Measurements from ENCODE around the gene TSHZ1. TPM values are rescaled to one million over a fixed set of nuclear protein-coding genes. Genes with fewer than 3 reads are reported as not detected.

Gene TSHZ1
- total RNA-seq, 2 donors from 2014 or later: 14.5 to 19.4 TPM

DNA sequence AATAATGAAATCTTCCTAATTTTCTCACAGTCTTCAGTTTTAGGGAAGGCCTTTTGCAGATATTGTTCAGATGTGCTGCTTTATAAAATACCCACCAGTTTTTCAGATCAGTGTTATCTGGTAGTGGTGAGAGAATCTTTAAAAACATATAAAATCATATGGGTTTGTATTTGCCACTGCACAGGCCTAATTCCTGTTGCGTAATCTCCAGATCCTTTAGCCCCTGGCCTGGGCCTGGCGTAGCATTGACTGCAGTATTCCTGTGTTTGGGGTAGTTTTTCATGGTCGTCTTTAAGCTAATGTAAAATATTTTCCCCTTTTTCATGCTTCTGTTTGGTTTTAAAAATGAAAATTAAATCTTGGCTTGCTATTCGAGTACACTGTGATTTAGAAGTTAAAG is 43.2 kb downstream of the TSHZ1 start:
- no peak for DNase-seq (ENCODE audit: low spot score)
- TF ChIP-seq, protein P1, sequence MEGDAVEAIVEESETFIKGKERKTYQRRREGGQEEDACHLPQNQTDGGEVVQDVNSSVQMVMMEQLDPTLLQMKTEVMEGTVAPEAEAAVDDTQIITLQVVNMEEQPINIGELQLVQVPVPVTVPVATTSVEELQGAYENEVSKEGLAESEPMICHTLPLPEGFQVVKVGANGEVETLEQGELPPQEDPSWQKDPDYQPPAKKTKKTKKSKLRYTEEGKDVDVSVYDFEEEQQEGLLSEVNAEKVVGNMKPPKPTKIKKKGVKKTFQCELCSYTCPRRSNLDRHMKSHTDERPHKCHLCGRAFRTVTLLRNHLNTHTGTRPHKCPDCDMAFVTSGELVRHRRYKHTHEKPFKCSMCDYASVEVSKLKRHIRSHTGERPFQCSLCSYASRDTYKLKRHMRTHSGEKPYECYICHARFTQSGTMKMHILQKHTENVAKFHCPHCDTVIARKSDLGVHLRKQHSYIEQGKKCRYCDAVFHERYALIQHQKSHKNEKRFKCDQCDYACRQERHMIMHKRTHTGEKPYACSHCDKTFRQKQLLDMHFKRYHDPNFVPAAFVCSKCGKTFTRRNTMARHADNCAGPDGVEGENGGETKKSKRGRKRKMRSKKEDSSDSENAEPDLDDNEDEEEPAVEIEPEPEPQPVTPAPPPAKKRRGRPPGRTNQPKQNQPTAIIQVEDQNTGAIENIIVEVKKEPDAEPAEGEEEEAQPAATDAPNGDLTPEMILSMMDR (IDR thresholded peaks at IDR 0.05): no peak
- H3K4me1 ChIP-seq: peaks cover 0 to 67% of the 10 kb centered on the region in 2 donors
- no peaks in the 10 kb centered on the region for H3K9me3 ChIP-seq
- H3K36me3 ChIP-seq: no peaks in the 10 kb centered on the region
- H3K4me3 ChIP-seq: no peak overlapping the region
- no peaks in the 10 kb centered on the region for H3K27me3 ChIP-seq
- peak overlapping the region; percentile 22 to 32 for H3K27ac ChIP-seq

DNA sequence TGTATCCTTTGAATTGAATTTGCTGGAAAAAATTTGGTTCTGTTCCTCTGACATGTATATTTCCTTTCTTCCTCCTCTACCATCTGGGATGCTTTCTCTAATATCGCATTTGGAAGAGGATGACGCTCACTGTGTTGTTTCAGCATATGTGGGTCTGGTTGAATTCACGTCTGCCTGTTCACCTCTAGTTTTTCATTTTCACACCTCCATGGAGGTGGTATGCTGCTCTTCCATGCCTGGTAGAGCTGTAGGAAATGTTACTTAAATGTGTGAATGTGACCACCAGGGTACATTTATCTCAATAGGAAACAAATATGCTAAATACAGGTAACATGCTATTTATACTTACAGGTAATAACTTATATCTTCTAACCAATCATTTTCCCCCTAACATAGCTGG is 44.5 kb downstream of the TSHZ1 start:
- Histone ChIP-seq H3K9me3 (no peaks in the 10 kb centered on the region), H3K27ac (no peak overlapping the region), H3K4me1 (peaks cover 0 to 60% of the 10 kb centered on the region in 2 donors), H3K4me3 (no peak overlapping the region), H3K36me3 (no peaks in the 10 kb centered on the region), H3K27me3 (no peaks in the 10 kb centered on the region)
- DNase-seq (ENCODE audit: low spot score): no peak
- TF ChIP-seq, protein P1 (IDR thresholded peaks at IDR 0.05): no peak

DNA sequence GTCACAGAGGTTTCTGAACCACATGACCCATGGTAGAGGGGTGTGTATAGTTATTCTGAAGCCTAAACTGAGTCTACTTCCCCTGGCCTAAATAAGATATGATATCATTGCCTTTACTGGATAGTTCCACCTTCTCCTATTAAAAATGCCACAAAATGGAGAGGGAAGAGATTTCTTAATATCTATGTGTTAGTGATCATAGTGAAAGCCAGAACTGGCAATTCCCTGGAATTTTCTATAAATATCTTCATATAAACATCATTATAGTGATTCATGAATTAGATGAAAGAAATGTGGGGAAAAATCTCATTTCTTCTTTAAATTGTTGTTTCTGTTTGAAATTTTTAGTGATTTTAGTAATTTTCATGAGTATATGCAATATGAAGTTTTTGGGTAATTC is 45.8 kb downstream of the TSHZ1 start:
- H3K4me1 ChIP-seq: peaks cover 0 to 51% of the 10 kb centered on the region in 2 donors
- no peak for DNase-seq (ENCODE audit: low spot score)
- TF ChIP-seq, protein P1 (IDR thresholded peaks at IDR 0.05): no peak

DNA sequence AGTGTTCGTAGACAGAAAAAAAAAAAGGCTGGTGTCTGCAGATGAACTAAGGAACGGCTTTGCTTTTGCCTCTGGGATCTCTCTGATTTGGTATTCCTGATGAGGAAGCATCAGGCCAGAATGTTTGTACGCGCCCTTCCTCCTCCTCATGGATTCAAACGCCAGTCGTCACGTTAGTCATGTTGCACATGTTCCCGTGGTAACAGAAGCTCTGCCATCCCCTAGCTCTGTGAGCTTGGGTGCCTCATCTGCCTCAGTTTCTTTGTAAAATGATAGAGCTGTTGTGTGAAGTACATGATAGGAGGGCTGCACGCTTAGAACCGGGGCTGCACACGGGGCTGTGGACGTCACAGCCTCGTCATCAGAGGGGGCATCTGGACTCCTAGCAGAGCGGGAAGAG is 47.0 kb downstream of the TSHZ1 start:
- Histone ChIP-seq H3K27me3 (no peaks in the 10 kb centered on the region), H3K27ac (no peak overlapping the region), H3K36me3 (no peaks in the 10 kb centered on the region), H3K9me3 (no peaks in the 10 kb centered on the region), H3K4me1 (peaks cover 0 to 43% of the 10 kb centered on the region in 2 donors), H3K4me3 (no peak overlapping the region)
- TF ChIP-seq, protein P1 (IDR thresholded peaks at IDR 0.05): no peak
- no peak for DNase-seq (ENCODE audit: low spot score)

More for the DNA sequence above, 45.8 kb downstream of the TSHZ1 start:
- H3K27ac ChIP-seq: no peak overlapping the region
- no peaks in the 10 kb centered on the region for H3K27me3 ChIP-seq
- H3K4me3 ChIP-seq: no peak overlapping the region
- no peaks in the 10 kb centered on the region for H3K9me3 ChIP-seq
- no peaks in the 10 kb centered on the region for H3K36me3 ChIP-seq

DNA sequence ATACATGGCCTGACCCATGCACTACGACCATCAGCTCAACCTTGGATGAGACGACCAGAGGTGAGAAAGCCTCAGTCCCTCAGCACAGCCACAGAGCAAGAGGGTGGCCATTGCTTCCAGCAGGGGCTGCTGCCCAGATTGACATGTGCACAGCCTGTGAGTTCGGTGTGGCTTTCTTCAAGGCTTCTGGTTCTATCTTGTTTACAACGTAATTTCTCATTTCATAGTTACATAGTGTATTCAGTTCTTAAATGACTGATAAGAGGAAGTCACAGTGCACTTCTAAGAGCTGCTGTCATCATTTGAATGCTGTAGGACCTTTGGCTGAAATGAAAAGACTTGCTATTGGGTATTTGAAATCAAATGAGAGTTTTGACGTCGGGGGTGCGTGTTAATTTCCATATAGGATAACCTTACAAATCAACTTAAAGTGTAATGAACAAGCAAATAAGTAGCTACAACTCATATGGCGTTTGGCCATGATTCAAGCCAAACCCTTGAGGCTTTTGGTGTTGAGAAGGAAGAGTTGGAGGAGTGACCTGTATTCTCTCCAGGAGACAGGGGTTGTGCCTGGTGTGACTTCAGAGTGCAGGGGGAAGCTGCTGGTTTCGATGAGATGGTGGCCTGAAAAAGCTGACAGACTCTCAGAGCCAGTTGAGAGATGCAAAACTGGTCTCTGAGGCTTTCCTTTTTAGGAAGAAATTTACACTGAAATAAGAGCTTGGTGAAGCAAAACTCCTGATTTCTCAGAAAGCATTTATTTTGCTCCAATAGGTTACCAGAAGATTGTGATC is 51.0 kb downstream of the TSHZ1 start:
- peaks cover 0 to 33% of the 10 kb centered on the region in 2 donors for H3K4me1 ChIP-seq
- TF ChIP-seq, protein P1 (IDR thresholded peaks at IDR 0.05): no peak

More for the DNA sequence above, 51.0 kb downstream of the TSHZ1 start:
- Histone ChIP-seq H3K9me3 (no peaks in the 10 kb centered on the region), H3K27me3 (no peaks in the 10 kb centered on the region), H3K27ac (no peak overlapping the region), H3K4me3 (no peak overlapping the region), H3K36me3 (no peaks in the 10 kb centered on the region)
- DNase-seq (ENCODE audit: low spot score): no peak

Data from right atrium auricular region (tissue), 2 donors.